DND-41 (cell line): ENCODE results near the gene THRB.

ENCODE experiments used
- ATAC-seq: fragments of 200-7000 bp; cut with Tn5 transposase; 3 replicates; pipeline ENCODE4 v1.9.1; 2021; ENCODE audit warnings: low read depth; ENCODE audit not compliant: insufficient read depth
- DNase-seq: peaks from one replicate; pipeline ENCODE4 v3.0.0-alpha.2; 2020
- H2AFZ ChIP-seq: 2 replicates; pipeline ENCODE4 v1.6.0; 2012; ENCODE audit warnings: low read depth, low read length
- H3K27ac ChIP-seq: 2 replicates; pipeline ENCODE4 v1.5.1; 2012; ENCODE audit warnings: low read length, inconsistent platforms
- H3K27me3 ChIP-seq: fragments of 200-600 bp; sonication (generic); 2 replicates; pipeline ENCODE4 v1.6.0; 2012; ENCODE audit warnings: low read length, mild to moderate bottlenecking, inconsistent platforms; ENCODE audit not compliant: insufficient read depth, poor library complexity
- H3K36me3 ChIP-seq: 2 replicates; pipeline ENCODE4 v1.5.1; 2012; ENCODE audit warnings: low read length, inconsistent platforms; ENCODE audit not compliant: insufficient read depth
- H3K4me1 ChIP-seq: 2 replicates; pipeline ENCODE4 v1.5.1; 2012; ENCODE audit warnings: mild to moderate bottlenecking, low read length; ENCODE audit not compliant: insufficient read depth
- H3K4me2 ChIP-seq: 2 replicates; pipeline ENCODE4 v1.6.0; 2012; ENCODE audit warnings: mild to moderate bottlenecking, moderate library complexity, low read length, inconsistent platforms; ENCODE audit not compliant: insufficient read depth
- H3K4me3 ChIP-seq, 2 experiments: fragments of 200-600 bp in 1 of 2; shearing (Covaris generic) in 1 of 2; 2 replicates each; pipeline ENCODE4 v1.5.1; 2012 to 2016; ENCODE audit warnings: inconsistent platforms in 2 of 2, low read length in 2 of 2, mild to moderate bottlenecking in 2 of 2, low read depth in 1 of 2, moderate library complexity in 1 of 2
- H3K79me2 ChIP-seq: 2 replicates; pipeline ENCODE4 v1.6.0; 2012; ENCODE audit warnings: low read length, inconsistent platforms; ENCODE audit not compliant: insufficient read depth
- H3K9ac ChIP-seq: 2 replicates; pipeline ENCODE4 v1.6.0; 2012; ENCODE audit warnings: low read depth, mild to moderate bottlenecking, inconsistent platforms, low read length, moderate library complexity
- H3K9me3 ChIP-seq: 2 replicates; pipeline ENCODE4 v1.5.1; 2012; ENCODE audit warnings: low read length, moderate library complexity, mild to moderate bottlenecking, inconsistent platforms; ENCODE audit not compliant: insufficient read depth, severe bottlenecking
- H4K20me1 ChIP-seq: 2 replicates; pipeline ENCODE4 v1.6.0; 2012; ENCODE audit warnings: low read length; ENCODE audit not compliant: insufficient read depth
- CTCF ChIP-seq: IDR thresholded peaks from 2 replicates; pipeline ENCODE4 v1.5.1; 2012; ENCODE audit warnings: borderline replicate concordance, low read length, moderate library complexity, mild to moderate bottlenecking; ENCODE audit not compliant: poor library complexity, severe bottlenecking; ENCODE audit errors: extremely low read depth
- EZH2 ChIP-seq: IDR thresholded peaks from 3 replicates; pipeline ENCODE4 v1.6.1; 2012; ENCODE audit warnings: borderline replicate concordance, low read depth, mild to moderate bottlenecking, moderate library complexity, low read length, inconsistent platforms; ENCODE audit not compliant: severe bottlenecking

Gene THRB

GRCh38 chr3:24492971-24493551 lies 1.6 kb downstream of the THRB start:
- peaks cover 4% of the 10 kb centered on the region for H3K9me3 ChIP-seq
- DNase-seq = no peak
- H3K79me2 ChIP-seq = no peaks in the 10 kb centered on the region
- H3K4me2 ChIP-seq = no peak overlapping the region
- no peaks in the 10 kb centered on the region for H4K20me1 ChIP-seq
- H3K36me3 ChIP-seq = no peaks in the 10 kb centered on the region
- H3K27ac ChIP-seq = no peak overlapping the region
- H3K9ac ChIP-seq = no peak overlapping the region
- TF ChIP-seq CTCF (no peak), EZH2 (no peak)
- H3K27me3 ChIP-seq = no peaks in the 10 kb centered on the region
- H3K4me1 ChIP-seq = no peaks in the 10 kb centered on the region
- H2AFZ ChIP-seq = no peak overlapping the region
- no peak overlapping the region for H3K4me3 ChIP-seq
- no peak for ATAC-seq

- H3K79me2 ChIP-seq = no peaks in the 10 kb centered on the region
- no peaks in the 10 kb centered on the region for H4K20me1 ChIP-seq
- H3K4me2 ChIP-seq = no peak overlapping the region
- H3K27me3 ChIP-seq = no peaks in the 10 kb centered on the region
- H3K27ac ChIP-seq = no peak overlapping the region
- DNase-seq = no peak
- H3K9ac ChIP-seq = no peak overlapping the region
- H3K36me3 ChIP-seq = no peaks in the 10 kb centered on the region
- no peak overlapping the region for H2AFZ ChIP-seq
- TF ChIP-seq CTCF (no peak), EZH2 (no peak)
- H3K9me3 ChIP-seq = no peaks in the 10 kb centered on the region
- no peak for ATAC-seq
- H3K4me1 ChIP-seq = no peaks in the 10 kb centered on the region
- H3K4me3 ChIP-seq = no peak overlapping the region
Observed at GRCh38 chr3:24490151-24490550, 4.5 kb downstream of the THRB start.

- no peaks in the 10 kb centered on the region for H3K9me3 ChIP-seq
- H3K27me3 ChIP-seq = no peaks in the 10 kb centered on the region
- DNase-seq (no peak), ATAC-seq (no peak)
- no peak overlapping the region for H3K4me3 ChIP-seq
- H3K4me1 ChIP-seq = no peaks in the 10 kb centered on the region
- no peaks in the 10 kb centered on the region for H3K36me3 ChIP-seq
- TF ChIP-seq CTCF (no peak), EZH2 (no peak)
- no peak overlapping the region for H2AFZ ChIP-seq
- H3K4me2 ChIP-seq = no peak overlapping the region
- H4K20me1 ChIP-seq = no peaks in the 10 kb centered on the region
- H3K27ac ChIP-seq = no peak overlapping the region
- no peaks in the 10 kb centered on the region for H3K79me2 ChIP-seq
- H3K9ac ChIP-seq = no peak overlapping the region
Observed at GRCh38 chr3:24487325-24488262, 7.1 kb downstream of the THRB start.
